Hepatocyte (in vitro differentiated cells): ENCODE measurements around the gene TANGO6. TPM values are rescaled to one million over a fixed set of nuclear protein-coding genes. Genes with fewer than 3 reads are reported as not detected.

Source experiments
- DNase-seq: peaks from one replicate; pipeline ENCODE4 v3.0.0-alpha.2; 2016; ENCODE audit warnings: low spot score
- H2AFZ ChIP-seq: fragments of 200-600 bp; sonication (generic); 2 replicates; pipeline ENCODE4 v1.6.0; 2016; ENCODE audit warnings: antibody characterized with exemption, mild to moderate bottlenecking
- H3K27ac ChIP-seq: fragments of 200-600 bp; sonication (generic); 2 replicates; pipeline ENCODE4 v1.5.1; 2016; ENCODE audit warnings: mild to moderate bottlenecking
- H3K27me3 ChIP-seq: fragments of 200-600 bp; sonication (generic); 2 replicates; pipeline ENCODE4 v1.6.1; 2016
- H3K36me3 ChIP-seq: fragments of 200-600 bp; sonication (generic); replicated peaks from 2 replicates; pipeline ENCODE4 v1.5.1; 2016; ENCODE audit warnings: low read depth; ENCODE audit not compliant: insufficient read depth
- H3K4me1 ChIP-seq: fragments of 200-600 bp; sonication (generic); 2 replicates; pipeline ENCODE4 v1.5.1; 2016; ENCODE audit warnings: mild to moderate bottlenecking, moderate library complexity; ENCODE audit not compliant: insufficient read depth
- H3K4me2 ChIP-seq: fragments of 200-600 bp; sonication (generic); 2 replicates; pipeline ENCODE4 v1.6.0; 2016
- H3K4me3 ChIP-seq: fragments of 200-600 bp; sonication (generic); 2 replicates; pipeline ENCODE4 v1.5.1; 2016; ENCODE audit warnings: mild to moderate bottlenecking
- H3K79me2 ChIP-seq: fragments of 200-600 bp; sonication (generic); 2 replicates; pipeline ENCODE4 v1.6.0; 2017; ENCODE audit warnings: mild to moderate bottlenecking
- H3K9me2 ChIP-seq: fragments of 200-600 bp; sonication (generic); replicated peaks from 2 replicates; pipeline ENCODE4 v1.6.0; 2017; ENCODE audit warnings: mild to moderate bottlenecking; ENCODE audit not compliant: insufficient read depth
- H3K9me3 ChIP-seq: fragments of 200-600 bp; sonication (generic); 2 replicates; pipeline ENCODE4 v1.5.1; 2016; ENCODE audit warnings: low read depth, mild to moderate bottlenecking
- H4K20me1 ChIP-seq: fragments of 200-600 bp; sonication (generic); 2 replicates; pipeline ENCODE4 v1.6.0; 2016; ENCODE audit warnings: mild to moderate bottlenecking; ENCODE audit not compliant: insufficient read depth, poor library complexity, severe bottlenecking
- CTCF ChIP-seq: fragments of 200-600 bp; sonication (generic); IDR thresholded peaks from 2 replicates; pipeline ENCODE4 v1.5.1; 2016; ENCODE audit warnings: antibody characterized with exemption, mild to moderate bottlenecking; ENCODE audit not compliant: poor library complexity
- EZH2 ChIP-seq: fragments of 200-600 bp; sonication (generic); IDR thresholded peaks from 2 replicates; pipeline ENCODE4 v1.6.1; 2016; ENCODE audit warnings: antibody characterized with exemption, mild to moderate bottlenecking, borderline replicate concordance
- EZH2phosphoT487 ChIP-seq: fragments of 200-600 bp; sonication (generic); IDR thresholded peaks from one replicate; pipeline ENCODE4 v1.6.1; 2018; ENCODE audit warnings: antibody characterized with exemption, mild to moderate bottlenecking, low read depth, moderate library complexity; ENCODE audit not compliant: unreplicated experiment, severe bottlenecking
- WGBS: methylation state at CpG from one replicate; pipeline ENCODE4 v1.1.6; 2016; ENCODE audit warnings: low lambda C conversion rate; ENCODE audit errors: missing lambda C conversion rate; 5-methylcytosine and 5-hydroxymethylcytosine counted together
- polyA plus RNA-seq: library from polyadenylated mRNA; unstranded; fragments of >200 nt; fragmentation: Nextera tagmentation; extraction: Ambion mirVana; gene quantifications from 2 replicates; pipeline ENCODE4 v1.2.1, GENCODE V29; 2016
- total RNA-seq: library from RNA; depleted of rRNA; stranded (reverse); fragments of >200 nt; gene quantifications from 2 replicates; pipeline ENCODE4 v1.2.3, GENCODE V29; 2014

The TANGO6 gene
- total and polyA plus RNA-seq, 2 experiments from 2014 or later, result 4.8 to 6.5 TPM

DNA sequence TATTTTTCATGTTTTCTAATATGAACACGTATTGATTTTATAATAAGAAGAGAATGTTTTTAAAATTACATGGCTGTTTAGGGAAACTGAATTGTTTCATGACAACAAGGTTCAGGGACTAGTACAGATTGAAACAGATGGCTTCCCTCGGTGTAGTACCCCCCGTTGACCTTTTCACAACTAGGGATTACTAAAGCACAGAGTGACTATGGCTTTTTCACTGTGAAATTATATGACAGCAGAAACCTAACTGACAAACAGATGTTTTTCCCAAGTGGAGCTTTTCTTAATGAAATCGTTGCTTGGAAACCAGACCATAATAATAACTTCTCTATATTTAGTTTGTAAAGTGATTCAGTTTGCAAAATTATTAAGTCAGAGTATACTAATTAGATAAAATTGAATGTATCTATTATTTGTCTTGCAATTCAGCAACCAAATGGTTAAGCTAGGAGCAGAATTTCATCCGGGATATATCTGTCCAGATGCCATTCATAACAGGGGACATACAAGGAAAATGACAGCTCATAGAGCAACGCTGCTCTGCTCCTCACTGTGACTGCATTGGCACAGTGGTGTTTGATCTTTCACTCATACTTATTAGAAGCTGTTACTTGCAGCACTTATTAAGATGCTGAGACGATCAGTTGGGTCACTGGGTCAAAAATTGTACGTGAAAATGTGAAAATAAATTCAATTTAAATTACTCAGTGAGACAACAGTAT lies 111.7 kb downstream of the TANGO6 start:
- Histone ChIP-seq H3K9me3 (no peaks in the 10 kb centered on the region), H3K9me2 (no peaks in the 10 kb centered on the region), H3K4me3 (no peak overlapping the region), H3K36me3 (no peaks in the 10 kb centered on the region), H3K4me2 (no peak overlapping the region), H3K27me3 (no peaks in the 10 kb centered on the region), H3K4me1 (no peaks in the 10 kb centered on the region), H3K27ac (no peak overlapping the region), H2AFZ (no peak overlapping the region), H3K79me2 (no peaks in the 10 kb centered on the region), H4K20me1 (no peaks in the 10 kb centered on the region)
- DNase-seq, result no peak
- 61% methylated on average over 8 of the region's 8 CpGs for WGBS
- TF ChIP-seq EZH2, result no peak
- no peak for TF ChIP-seq CTCF
- no peak for TF ChIP-seq EZH2phosphoT487

DNA sequence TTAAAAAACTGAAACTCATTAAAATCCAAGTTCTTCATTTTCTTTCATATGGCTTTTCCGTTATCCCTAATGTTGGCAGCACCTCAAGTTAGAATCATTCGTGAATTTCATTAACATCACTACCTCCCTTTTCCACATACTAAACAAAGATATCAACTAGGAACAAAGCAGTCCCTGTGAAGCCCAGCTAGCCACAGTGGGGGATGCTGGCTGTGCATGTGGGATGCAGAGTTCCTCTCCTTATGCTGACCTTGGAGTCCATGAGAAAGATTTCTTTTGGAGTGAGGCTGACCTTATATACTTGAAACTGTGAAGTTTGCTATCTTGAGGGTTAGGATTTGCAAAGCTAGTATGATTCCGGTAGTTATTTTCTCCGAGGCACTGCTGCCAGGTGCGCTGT lies 117.6 kb downstream of the TANGO6 start:
- H3K27ac ChIP-seq, result no peak overlapping the region
- H3K36me3 ChIP-seq, result no peaks in the 10 kb centered on the region
- H3K4me2 ChIP-seq, result no peak overlapping the region
- H3K27me3 ChIP-seq, result no peaks in the 10 kb centered on the region
- no peaks in the 10 kb centered on the region for H3K9me3 ChIP-seq
- WGBS, result 82% methylated on average over 5 of the region's 5 CpGs
- no peaks in the 10 kb centered on the region for H3K9me2 ChIP-seq
- TF ChIP-seq EZH2, result no peak
- no peak for TF ChIP-seq EZH2phosphoT487
- no peak for TF ChIP-seq CTCF
- no peak overlapping the region for H2AFZ ChIP-seq
- H4K20me1 ChIP-seq, result no peaks in the 10 kb centered on the region
- H3K4me3 ChIP-seq, result no peak overlapping the region
- no peaks in the 10 kb centered on the region for H3K79me2 ChIP-seq
- no peak for DNase-seq
- H3K4me1 ChIP-seq, result no peaks in the 10 kb centered on the region

GRCh38 chr16:68961778-68962402 lies 118.6 kb downstream of the TANGO6 start:
- Histone ChIP-seq H3K9me3 (no peaks in the 10 kb centered on the region), H3K9me2 (no peaks in the 10 kb centered on the region), H3K36me3 (no peaks in the 10 kb centered on the region), H4K20me1 (no peaks in the 10 kb centered on the region), H3K27ac (no peak overlapping the region), H3K27me3 (no peaks in the 10 kb centered on the region), H3K79me2 (no peaks in the 10 kb centered on the region), H3K4me3 (no peak overlapping the region), H3K4me1 (no peaks in the 10 kb centered on the region), H2AFZ (no peak overlapping the region), H3K4me2 (no peak overlapping the region)
- DNase-seq, result no peak
- 95% methylated on average over 4 of the region's 4 CpGs for WGBS
- TF ChIP-seq CTCF (no peak), EZH2 (no peak), EZH2phosphoT487 (no peak)
